IPS-18c (cell line): ENCODE measurements around the gene SMPX.

ENCODE experiments used
- H3K4me3 ChIP-seq: 2 replicates; pipeline ENCODE4 v1.7.0; 2013; ENCODE audit warnings: low read depth, mild to moderate bottlenecking, low read length, moderate library complexity; ENCODE audit not compliant: insufficient read depth
- H3K9me3 ChIP-seq: one replicate; pipeline ENCODE4 v1.6.1; 2013; ENCODE audit warnings: mild to moderate bottlenecking, low read length, moderate library complexity; ENCODE audit not compliant: control insufficient read depth, insufficient read depth

SMPX gene

GRCh38 chrX:21728276-21728968, 29.5 kb downstream of the SMPX start:
- Histone ChIP-seq H3K4me3 (no peak overlapping the region), H3K9me3 (no peaks in the 10 kb centered on the region)

GRCh38 chrX:21725916-21726315, 32.0 kb downstream of the SMPX start:
- Histone ChIP-seq H3K4me3 (no peak overlapping the region), H3K9me3 (no peaks in the 10 kb centered on the region)

- H3K9me3 ChIP-seq = no peaks in the 10 kb centered on the region
- H3K4me3 ChIP-seq = no peak overlapping the region
Observed at GRCh38 chrX:21725496-21725895, 32.4 kb downstream of the SMPX start.

GRCh38 chrX:21723814-21724213, 34.1 kb downstream of the SMPX start:
- Histone ChIP-seq H3K4me3 (no peak overlapping the region), H3K9me3 (no peaks in the 10 kb centered on the region)

GRCh38 chrX:21723084-21723483, 34.8 kb downstream of the SMPX start:
- H3K4me3 ChIP-seq = no peak overlapping the region
- H3K9me3 ChIP-seq = no peaks in the 10 kb centered on the region

GRCh38 chrX:21721195-21721594, 36.7 kb downstream of the SMPX start:
- Histone ChIP-seq H3K9me3 (no peaks in the 10 kb centered on the region), H3K4me3 (no peak overlapping the region)

- H3K4me3 ChIP-seq = no peak overlapping the region
Observed at GRCh38 chrX:21718575-21718974, 39.3 kb downstream of the SMPX start.

GRCh38 chrX:21717802-21718201, 40.1 kb downstream of the SMPX start:
- Histone ChIP-seq H3K4me3 (no peak overlapping the region), H3K9me3 (no peaks in the 10 kb centered on the region)

More at GRCh38 chrX:21718575-21718974, 39.3 kb downstream of the SMPX start:
- H3K9me3 ChIP-seq = no peaks in the 10 kb centered on the region

GRCh38 chrX:21715825-21716224, 42.1 kb downstream of the SMPX start:
- H3K4me3 ChIP-seq = no peak overlapping the region

GRCh38 chrX:21715337-21715736, 42.6 kb downstream of the SMPX start:
- no peaks in the 10 kb centered on the region for H3K9me3 ChIP-seq
- no peak overlapping the region for H3K4me3 ChIP-seq

More at GRCh38 chrX:21715825-21716224, 42.1 kb downstream of the SMPX start:
- no peaks in the 10 kb centered on the region for H3K9me3 ChIP-seq

- H3K9me3 ChIP-seq = no peaks in the 10 kb centered on the region
- no peak overlapping the region for H3K4me3 ChIP-seq
Observed at GRCh38 chrX:21711848-21712197, 46.1 kb downstream of the SMPX start.

GRCh38 chrX:21711129-21711847, 46.6 kb downstream of the SMPX start:
- H3K4me3 ChIP-seq = no peak overlapping the region
- no peaks in the 10 kb centered on the region for H3K9me3 ChIP-seq

- no peaks in the 10 kb centered on the region for H3K9me3 ChIP-seq
Observed at GRCh38 chrX:21708116-21708515, 49.8 kb downstream of the SMPX start.

GRCh38 chrX:21705225-21705624, 52.7 kb downstream of the SMPX start:
- no peak overlapping the region for H3K4me3 ChIP-seq
- no peaks in the 10 kb centered on the region for H3K9me3 ChIP-seq

More at GRCh38 chrX:21708116-21708515, 49.8 kb downstream of the SMPX start:
- H3K4me3 ChIP-seq = no peak overlapping the region

GRCh38 chrX:21702725-21703124, 55.2 kb downstream of the SMPX start:
- Histone ChIP-seq H3K9me3 (no peaks in the 10 kb centered on the region), H3K4me3 (no peak overlapping the region)

GRCh38 chrX:21700967-21701366, 56.9 kb downstream of the SMPX start:
- H3K9me3 ChIP-seq = no peaks in the 10 kb centered on the region
- no peak overlapping the region for H3K4me3 ChIP-seq

- Histone ChIP-seq H3K9me3 (no peaks in the 10 kb centered on the region), H3K4me3 (no peak overlapping the region)
Observed at GRCh38 chrX:21700275-21700674, 57.6 kb downstream of the SMPX start.

- H3K4me3 ChIP-seq = no peak overlapping the region
- H3K9me3 ChIP-seq = no peaks in the 10 kb centered on the region
Observed at GRCh38 chrX:21699136-21699535, 58.8 kb downstream of the SMPX start.
